BE2C (cell line): Measurements from ENCODE around the gene BUD31.

Experiments used
- DNase-seq: peaks from one replicate; pipeline ENCODE4 v3.0.0-alpha.2; 2020
- H3K27me3 ChIP-seq: fragments of 250-450 bp; sonication (Bioruptor Pico); 2 replicates; pipeline ENCODE4 v1.5.1; 2020; ENCODE audit warnings: mild to moderate bottlenecking
- H3K36me3 ChIP-seq: fragments of 250-450 bp; sonication (Bioruptor Pico); 2 replicates; pipeline ENCODE4 v1.5.1; 2020; ENCODE audit warnings: mild to moderate bottlenecking
- H3K4me1 ChIP-seq: fragments of 250-450 bp; sonication (Bioruptor Pico); 2 replicates; pipeline ENCODE4 v1.5.1; 2020
- H3K4me3 ChIP-seq: 2 replicates; pipeline ENCODE4 v1.5.1; 2011; ENCODE audit warnings: low read depth, low read length
- H3K9me3 ChIP-seq: fragments of 250-450 bp; sonication (Bioruptor Pico); 2 replicates; pipeline ENCODE4 v1.5.1; 2020
- CTCF ChIP-seq: IDR thresholded peaks from 2 replicates; pipeline ENCODE4 v1.5.1; 2012; ENCODE audit warnings: mild to moderate bottlenecking, low read depth, low read length

Gene BUD31

GRCh38 chr7:99420213-99420612 lies 11.4 kb downstream of the BUD31 start:
- DNase-seq, result no peak
- Histone ChIP-seq H3K27me3 (no peaks in the 10 kb centered on the region), H3K9me3 (no peaks in the 10 kb centered on the region), H3K4me3 (no peak overlapping the region), H3K4me1 (no peaks in the 10 kb centered on the region), H3K36me3 (peaks cover 83% of the 10 kb centered on the region)
- no peak for TF ChIP-seq CTCF

GRCh38 chr7:99420986-99421385 lies 12.2 kb downstream of the BUD31 start:
- no peak for DNase-seq
- Histone ChIP-seq H3K4me3 (no peak overlapping the region), H3K36me3 (peaks cover 86% of the 10 kb centered on the region)

GRCh38 chr7:99422186-99422585 lies 13.4 kb downstream of the BUD31 start:
- no peaks in the 10 kb centered on the region for H3K27me3 ChIP-seq
- H3K36me3 ChIP-seq, result peaks cover 78% of the 10 kb centered on the region
- DNase-seq, result no peak
- no peak overlapping the region for H3K4me3 ChIP-seq
- TF ChIP-seq CTCF, result no peak
- no peaks in the 10 kb centered on the region for H3K4me1 ChIP-seq
- H3K9me3 ChIP-seq, result no peaks in the 10 kb centered on the region

More at GRCh38 chr7:99420986-99421385, 12.2 kb downstream of the BUD31 start:
- Histone ChIP-seq H3K9me3 (no peaks in the 10 kb centered on the region), H3K27me3 (no peaks in the 10 kb centered on the region), H3K4me1 (no peaks in the 10 kb centered on the region)
- TF ChIP-seq CTCF, result no peak

GRCh38 chr7:99422625-99423024 lies 13.9 kb downstream of the BUD31 start:
- no peaks in the 10 kb centered on the region for H3K4me1 ChIP-seq
- H3K4me3 ChIP-seq, result no peak overlapping the region
- DNase-seq, result no peak
- no peaks in the 10 kb centered on the region for H3K27me3 ChIP-seq
- H3K9me3 ChIP-seq, result no peaks in the 10 kb centered on the region
- TF ChIP-seq CTCF, result no peak
- H3K36me3 ChIP-seq, result peaks cover 73% of the 10 kb centered on the region

GRCh38 chr7:99424932-99425730 lies 16.4 kb downstream of the BUD31 start:
- H3K36me3 ChIP-seq, result peaks cover 64% of the 10 kb centered on the region
- H3K27me3 ChIP-seq, result no peaks in the 10 kb centered on the region

More at GRCh38 chr7:99424932-99425730, 16.4 kb downstream of the BUD31 start:
- no peak overlapping the region for H3K4me3 ChIP-seq
- no peaks in the 10 kb centered on the region for H3K9me3 ChIP-seq
- no peak for DNase-seq
- no peaks in the 10 kb centered on the region for H3K4me1 ChIP-seq
- TF ChIP-seq CTCF, result no peak
